WTC11 (cell line): ENCODE data around the gene CLECL1. TPM values are rescaled to one million over a fixed set of nuclear protein-coding genes. Genes with fewer than 3 reads are reported as not detected.

ENCODE experiments used
- ATAC-seq: fragments of 200-7000 bp; cut with Tn5 transposase; 2 replicates; pipeline ENCODE4 v1.10.0; 2021; ENCODE audit warnings: mild to moderate bottlenecking, moderate library complexity
- CTCF ChIA-PET: fragments of 300-600 bp; sonication (Branson Sonifier 250); formaldehyde crosslinking; loops from one replicate; lab custom pipeline; 2021; ENCODE audit warnings: antibody characterized with exemption; lab: Charles Lee
- POLR2A ChIA-PET: fragments of 350-600 bp; sonication (Branson Sonifier 250); formaldehyde crosslinking; loops from one replicate; lab custom pipeline; 2021; ENCODE audit warnings: antibody characterized with exemption; lab: Charles Lee
- DNase-seq: peaks from one replicate; pipeline ENCODE4 v3.0.0; 2021; ENCODE audit warnings: low spot score
- H3K27ac Mint-ChIP-seq: 2 replicates; pipeline ENCODE4 v1.8.0; 2021; ENCODE audit warnings: mixed read lengths
- H3K27me3 Mint-ChIP-seq: 2 replicates; pipeline ENCODE4 v1.8.0; 2021; ENCODE audit warnings: low read depth, mild to moderate bottlenecking, moderate library complexity, mixed read lengths
- H3K36me3 Mint-ChIP-seq: 2 replicates; pipeline ENCODE4 v1.8.0; 2021; ENCODE audit warnings: mixed read lengths
- H3K4me1 Mint-ChIP-seq: 2 replicates; pipeline ENCODE4 v1.8.0; 2022; ENCODE audit warnings: mixed read lengths
- H3K4me3 Mint-ChIP-seq: 2 replicates; pipeline ENCODE4 v1.8.0; 2021; ENCODE audit warnings: mild to moderate bottlenecking, moderate library complexity, mixed read lengths
- H3K9me3 Mint-ChIP-seq: 2 replicates; pipeline ENCODE4 v1.8.0; 2021; ENCODE audit warnings: mixed read lengths
- ATF2 ChIP-seq: sonication (generic); formaldehyde crosslinking; IDR thresholded peaks from 2 replicates; pipeline ENCODE4 v1.8.1; 2022; ENCODE audit warnings: low read depth, missing genetic modification reagents, borderline replicate concordance
- ATF6 ChIP-seq: sonication (generic); formaldehyde crosslinking; IDR thresholded peaks from 2 replicates; pipeline ENCODE4 v1.8.1; 2023; ENCODE audit warnings: mild to moderate bottlenecking, missing genetic modification reagents
- CDX4 ChIP-seq: fragments of 250-450 bp; sonication (Bioruptor Pico); IDR thresholded peaks from 2 replicates; pipeline ENCODE4 v1.9.0; 2021; ENCODE audit warnings: moderate library complexity, mild to moderate bottlenecking, inconsistent platforms, borderline replicate concordance
- CREB1 ChIP-seq: sonication (generic); formaldehyde crosslinking; IDR thresholded peaks from 2 replicates; pipeline ENCODE4 v1.8.0; 2023; ENCODE audit warnings: mild to moderate bottlenecking, missing genetic modification reagents
- CREM ChIP-seq: sonication (generic); formaldehyde crosslinking; IDR thresholded peaks from 2 replicates; pipeline ENCODE4 v1.8.1; 2022; ENCODE audit warnings: mild to moderate bottlenecking, missing genetic modification reagents, moderate library complexity
- CTCF ChIP-seq: fragments of 200-600 bp; IDR thresholded peaks from 2 replicates; pipeline ENCODE4 v1.8.0; 2022; ENCODE audit warnings: antibody characterized with exemption
- FOXJ3 ChIP-seq: sonication (generic); formaldehyde crosslinking; IDR thresholded peaks from 2 replicates; pipeline ENCODE4 v1.9.0; 2021; ENCODE audit warnings: missing genetic modification reagents, mild to moderate bottlenecking, borderline replicate concordance
- GABPB1 ChIP-seq: sonication (generic); formaldehyde crosslinking; IDR thresholded peaks from 2 replicates; pipeline ENCODE4 v1.8.1; 2023; ENCODE audit warnings: mild to moderate bottlenecking, missing genetic modification reagents
- MAX ChIP-seq: sonication (generic); formaldehyde crosslinking; IDR thresholded peaks from 2 replicates; pipeline ENCODE4 v1.8.0; 2022; ENCODE audit warnings: mild to moderate bottlenecking, missing genetic modification reagents
- MLX ChIP-seq: sonication (generic); formaldehyde crosslinking; IDR thresholded peaks from 2 replicates; pipeline ENCODE4 v1.8.1; 2023; ENCODE audit warnings: mild to moderate bottlenecking, missing genetic modification reagents, moderate library complexity
- NFATC4 ChIP-seq: fragments of 250-450 bp; sonication (Bioruptor Pico); IDR thresholded peaks from 2 replicates; pipeline ENCODE4 v1.9.0; 2021; ENCODE audit warnings: mild to moderate bottlenecking
- NR3C1 ChIP-seq: sonication (generic); formaldehyde crosslinking; conservative IDR thresholded peaks from 2 replicates; pipeline ENCODE4 v1.8.1; 2023; ENCODE audit warnings: low read depth, mild to moderate bottlenecking, missing genetic modification reagents
- PREB ChIP-seq: sonication (generic); formaldehyde crosslinking; IDR thresholded peaks from 2 replicates; pipeline ENCODE4 v1.8.1; 2022; ENCODE audit warnings: mild to moderate bottlenecking, missing genetic modification reagents, moderate library complexity, borderline replicate concordance
- SMAD3 ChIP-seq: sonication (generic); formaldehyde crosslinking; IDR thresholded peaks from 2 replicates; pipeline ENCODE4 v1.8.0; 2022; ENCODE audit warnings: missing genetic modification reagents, mild to moderate bottlenecking, borderline replicate concordance
- SP1 ChIP-seq: sonication (generic); formaldehyde crosslinking; conservative IDR thresholded peaks from 2 replicates; pipeline ENCODE4 v1.8.1; 2022; ENCODE audit warnings: missing genetic modification reagents
- TCF7 ChIP-seq: sonication (generic); formaldehyde crosslinking; IDR thresholded peaks from 2 replicates; pipeline ENCODE4 v1.8.0; 2022; ENCODE audit warnings: mild to moderate bottlenecking, low read depth, missing genetic modification reagents, moderate library complexity
- TP53 ChIP-seq: sonication (generic); formaldehyde crosslinking; IDR thresholded peaks from 2 replicates; pipeline ENCODE4 v1.8.1; 2023; ENCODE audit warnings: mild to moderate bottlenecking, missing genetic modification reagents
- USF2 ChIP-seq: sonication (generic); formaldehyde crosslinking; IDR thresholded peaks from 2 replicates; pipeline ENCODE4 v1.8.1; 2023; ENCODE audit warnings: mild to moderate bottlenecking, missing genetic modification reagents, moderate library complexity
- ZBTB21 ChIP-seq: sonication (generic); formaldehyde crosslinking; IDR thresholded peaks from 2 replicates; pipeline ENCODE4 v1.8.1; 2023; ENCODE audit warnings: mild to moderate bottlenecking, missing genetic modification reagents, borderline replicate concordance
- ZBTB43 ChIP-seq: sonication (generic); formaldehyde crosslinking; IDR thresholded peaks from 2 replicates; pipeline ENCODE4 v1.8.1; 2023; ENCODE audit warnings: mild to moderate bottlenecking, missing genetic modification reagents
- ZNF671 ChIP-seq: fragments of 250-450 bp; sonication (Bioruptor Pico); IDR thresholded peaks from 2 replicates; pipeline ENCODE4 v1.8.0; 2021; ENCODE audit warnings: mild to moderate bottlenecking
- total RNA-seq: library from RNA; stranded (reverse); gene quantifications from 3 replicates; pipeline ENCODE4 v1.2.3, GENCODE V29; 2021

The CLECL1 gene
- total RNA-seq, 1 experiment from 2014 or later = not detected

- no peaks in the 10 kb centered on the region for H3K36me3 Mint-ChIP-seq
- no peaks in the 10 kb centered on the region for H3K9me3 Mint-ChIP-seq
- ChIA-PET CTCF (interaction anchor here (1.0 to 2.5 kb wide), 4 partner anchors 12 to 423 kb away, joined by 3 to 12 read pairs (median 8); no protein-coding TSS in a partner anchor), POLR2A (no interaction called here)
- no peak for ATAC-seq
- H3K27ac Mint-ChIP-seq = no peak overlapping the region
- H3K4me3 Mint-ChIP-seq = no peak overlapping the region
- H3K4me1 Mint-ChIP-seq = no peaks in the 10 kb centered on the region; the same call in 1 of the 2 replicates
- peaks cover 4% of the 10 kb centered on the region; the same call in 1 of the 2 replicates for H3K27me3 Mint-ChIP-seq
- no peak for TF ChIP-seq TP53
- no peak for TF ChIP-seq PREB (CRISPR knock-in tag)
- TF ChIP-seq CTCF = no peak
- no peak for TF ChIP-seq USF2 (CRISPR knock-in tag)
- TF ChIP-seq CREM (CRISPR knock-in tag) = no peak
- no peak for TF ChIP-seq SP1 (CRISPR knock-in tag)
- TF ChIP-seq ZNF671 (CRISPR knock-in tag) = no peak
- no peak for TF ChIP-seq TCF7
- TF ChIP-seq GABPB1 (CRISPR knock-in tag) = no peak
- no peak for TF ChIP-seq ZBTB43 (CRISPR knock-in tag)
- no peak for TF ChIP-seq SMAD3 (CRISPR knock-in tag)
- TF ChIP-seq NR3C1 (CRISPR knock-in tag) = no peak
- TF ChIP-seq FOXJ3 (CRISPR knock-in tag) = no peak
- no peak for TF ChIP-seq CDX4 (CRISPR knock-in tag)
- TF ChIP-seq CREB1 (CRISPR knock-in tag) = no peak
- TF ChIP-seq MLX = no peak
- DNase-seq = no peak
Measured at GRCh38 chr12:9730591-9730990, 2.3 kb downstream of the CLECL1 start.

- ATAC-seq (no peak), DNase-seq (no peak)
- ChIA-PET POLR2A (no interaction called here), CTCF (interaction anchor here (1.0 to 2.5 kb wide), 5 partner anchors 13 to 423 kb away, joined by 3 to 12 read pairs (median 7); no protein-coding TSS in a partner anchor)
- no peaks in the 10 kb centered on the region for H3K36me3 Mint-ChIP-seq
- H3K27me3 Mint-ChIP-seq = peaks cover 4% of the 10 kb centered on the region; the same call in 1 of the 2 replicates
- H3K27ac Mint-ChIP-seq = no peak overlapping the region
- H3K4me3 Mint-ChIP-seq = no peak overlapping the region
- no peaks in the 10 kb centered on the region for H3K9me3 Mint-ChIP-seq
- H3K4me1 Mint-ChIP-seq = no peaks in the 10 kb centered on the region; the same call in 1 of the 2 replicates
- TF ChIP-seq TP53 (no peak), FOXJ3 (CRISPR knock-in tag) (no peak), CTCF (no peak), MAX (CRISPR knock-in tag) (no peak), ATF6 (CRISPR knock-in tag) (no peak), ATF2 (CRISPR knock-in tag) (no peak), ZBTB21 (CRISPR knock-in tag) (no peak), TCF7 (no peak), NFATC4 (no peak)
Measured at GRCh38 chr12:9730011-9730410, 2.9 kb downstream of the CLECL1 start.
